ENCODE measurements around the gene PTPN14.
"Not testable (repeated sequence)": the region's sequence is repeated elsewhere in the genome, so short reads cannot be mapped to it uniquely, and the experiment has no call there.

PTPN14 gene

GRCh38 chr1:214541206-214541605 lies 10.2 kb downstream of the PTPN14 start:
- DNase-seq (ENCODE audit: low read depth): no peak

DNA sequence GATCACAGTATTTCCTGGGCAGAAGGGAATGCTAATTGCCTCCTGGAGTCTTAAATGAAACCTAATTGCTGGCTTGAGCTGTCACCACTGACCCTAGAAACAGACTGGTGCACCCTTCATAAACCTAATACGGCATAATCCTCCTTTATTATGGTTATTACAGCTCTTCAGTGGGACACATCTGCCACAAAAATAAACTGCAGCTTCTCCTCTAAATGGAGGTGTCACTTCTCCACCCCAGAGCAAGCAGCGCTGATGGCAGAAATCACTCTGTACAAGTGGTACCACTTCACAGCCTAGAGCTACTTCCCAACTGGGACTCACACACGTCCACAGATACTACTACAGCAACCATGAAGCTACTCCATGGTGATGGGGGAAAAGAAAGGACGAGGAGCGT lies 11.1 kb downstream of the PTPN14 start:
- DNase-seq (ENCODE audit: low read depth): no peak

- no peak for DNase-seq (ENCODE audit: low read depth)
These were observed 12.9 kb downstream of the PTPN14 start for GRCh38 chr1:214538496-214538895.

DNA sequence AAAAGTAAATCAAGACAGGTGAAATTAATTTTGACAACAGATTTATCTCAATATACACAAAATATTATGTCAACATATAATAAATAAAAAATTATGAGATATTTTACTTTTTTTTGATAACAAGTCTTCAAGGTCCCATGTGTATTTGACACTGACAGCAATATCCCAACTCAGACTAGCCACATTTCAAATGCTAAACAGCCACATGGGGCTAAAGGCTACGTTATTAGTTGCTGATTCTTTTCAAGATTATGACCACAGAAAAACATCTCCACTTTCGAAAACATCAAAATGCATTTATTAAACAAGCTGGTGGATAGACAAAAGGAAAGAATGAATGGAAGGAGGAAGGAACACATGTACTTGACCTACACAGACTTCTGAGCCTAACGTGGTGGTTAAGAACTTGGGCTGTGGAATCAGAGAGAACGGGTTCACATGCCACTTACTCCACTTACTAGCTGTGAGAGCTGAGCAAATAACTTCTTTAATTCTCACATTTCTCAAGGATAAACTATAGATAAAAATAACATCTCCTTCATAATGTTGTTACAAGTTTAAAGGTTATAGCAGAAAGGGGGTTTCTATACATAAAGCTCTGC lies 13.4 kb downstream of the PTPN14 start:
- DNase-seq (ENCODE audit: low read depth): no peak

GRCh38 chr1:214537219-214537618 lies 14.2 kb downstream of the PTPN14 start:
- DNase-seq (ENCODE audit: low read depth): no peak

DNA sequence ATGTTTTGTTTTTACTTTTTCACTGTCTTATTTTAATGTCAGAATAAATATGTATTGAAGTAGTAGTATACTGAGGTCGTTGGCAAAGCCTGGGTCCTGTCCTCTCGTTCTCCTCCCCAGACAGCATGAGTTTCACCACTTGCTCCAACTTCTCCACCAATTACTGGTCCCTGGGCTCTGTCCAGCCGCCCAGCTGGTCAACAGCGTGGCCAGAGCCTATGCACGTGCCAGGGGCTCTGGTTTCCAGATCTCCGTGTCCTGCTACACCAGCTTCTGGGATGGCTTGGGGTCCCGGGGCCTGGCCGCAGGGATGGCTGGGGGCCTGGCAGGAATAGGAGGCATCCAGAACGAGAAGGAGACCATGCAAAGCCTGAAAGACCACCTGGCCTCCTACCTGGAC lies 19.3 kb downstream of the PTPN14 start:
- DNase-seq (ENCODE audit: low read depth): no peak

DNA sequence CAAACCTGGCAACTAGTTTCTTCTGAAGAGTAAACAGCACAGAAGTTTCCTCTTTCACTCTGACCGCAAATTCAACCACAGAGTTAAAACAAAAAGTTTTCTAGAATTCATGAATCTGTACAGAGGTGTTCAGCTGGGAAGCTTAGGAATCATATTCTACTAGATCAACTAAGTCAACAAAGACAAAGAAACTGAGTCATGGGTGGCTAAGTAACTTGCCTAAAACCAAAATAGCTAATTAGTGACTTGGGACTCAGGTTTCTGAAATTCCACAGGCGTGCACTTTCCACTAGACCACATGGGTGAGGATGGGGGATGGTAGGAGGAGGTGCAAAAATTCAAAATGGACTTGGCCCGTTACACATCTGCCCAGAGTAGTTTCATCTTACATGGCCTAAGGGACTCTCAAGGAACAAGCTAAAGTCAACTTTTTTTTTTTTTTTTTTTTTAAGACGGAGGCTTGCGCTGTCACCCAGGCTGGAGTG lies 25.8 kb downstream of the PTPN14 start:
- no peak for DNase-seq (ENCODE audit: low read depth)

- no peak for DNase-seq (ENCODE audit: low read depth)
These were observed 26.6 kb downstream of the PTPN14 start for GRCh38 chr1:214524824-214525223.

GRCh38 chr1:214523124-214523824 lies 28.1 kb downstream of the PTPN14 start:
- no peak for DNase-seq (ENCODE audit: low read depth)

GRCh38 chr1:214521458-214521857 lies 29.9 kb downstream of the PTPN14 start:
- DNase-seq (ENCODE audit: low read depth): not testable (repeated sequence)

- no peak for DNase-seq (ENCODE audit: low read depth)
These were observed 30.7 kb downstream of the PTPN14 start for GRCh38 chr1:214520544-214521165.

DNA sequence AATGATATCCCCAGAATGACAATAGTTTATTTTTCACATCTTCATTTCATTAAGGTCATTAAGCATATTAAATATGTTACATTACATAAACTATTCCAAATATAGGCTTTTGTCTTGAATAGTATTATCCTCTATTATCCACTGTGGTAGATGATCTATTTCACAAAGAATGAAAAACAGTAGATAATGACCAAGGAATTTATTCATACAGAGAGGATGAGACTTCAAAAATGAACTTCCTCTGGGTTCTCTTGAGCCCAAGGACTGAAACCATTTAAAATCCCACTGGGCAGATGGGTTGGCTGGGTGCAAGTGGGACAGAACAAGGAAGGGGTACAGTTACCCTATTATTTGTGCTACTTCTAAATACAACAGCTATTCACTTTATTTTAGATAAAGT lies 33.0 kb downstream of the PTPN14 start:
- DNase-seq (ENCODE audit: low read depth): no peak

- no peak for DNase-seq (ENCODE audit: low read depth)
These were observed 34.7 kb downstream of the PTPN14 start for GRCh38 chr1:214516434-214517326.

DNA sequence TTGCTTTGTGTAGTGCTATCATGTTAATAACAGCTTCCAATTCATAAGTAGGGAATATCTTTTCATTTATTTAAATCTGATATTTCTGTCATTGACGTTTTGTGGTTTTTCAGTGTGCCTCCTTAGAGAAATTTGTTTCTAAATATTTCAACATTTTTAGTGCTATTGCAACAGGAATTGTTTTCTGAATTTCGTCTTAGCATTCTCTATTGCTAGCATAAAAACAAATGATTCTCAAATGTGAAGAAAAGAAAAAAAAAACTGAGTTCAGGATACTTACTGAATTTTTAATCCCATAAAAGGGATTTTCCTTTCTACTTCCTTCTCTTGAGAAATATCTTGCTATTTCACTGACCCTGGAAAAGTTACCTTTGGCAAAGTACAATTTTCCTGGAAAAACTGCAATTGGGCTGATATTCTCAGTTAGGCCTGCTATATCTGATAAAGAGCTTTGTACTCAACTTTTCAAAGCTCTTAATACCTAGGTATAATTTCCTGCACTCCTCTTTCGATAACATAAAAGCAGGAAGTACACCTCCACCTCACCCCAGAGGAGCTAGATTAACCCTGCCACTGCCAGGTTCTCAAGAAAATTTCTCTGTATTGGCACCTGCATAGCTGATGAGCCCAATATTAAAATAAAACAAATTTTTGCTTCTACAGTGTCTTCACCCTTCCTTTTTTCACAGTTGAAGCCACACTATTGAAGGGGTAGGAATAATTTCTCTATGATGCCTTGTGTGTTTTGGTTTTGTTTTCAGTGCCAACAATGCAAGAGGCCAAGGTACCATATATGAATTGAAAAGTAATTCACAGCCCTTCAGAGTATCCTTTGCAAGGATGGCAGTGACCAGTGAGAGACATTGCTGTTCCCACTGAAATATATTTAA lies 35.6 kb downstream of the PTPN14 start:
- DNase-seq (ENCODE audit: low read depth): no peak

GRCh38 chr1:214514819-214515383 lies 36.5 kb downstream of the PTPN14 start:
- no peak for DNase-seq (ENCODE audit: low read depth)

DNA sequence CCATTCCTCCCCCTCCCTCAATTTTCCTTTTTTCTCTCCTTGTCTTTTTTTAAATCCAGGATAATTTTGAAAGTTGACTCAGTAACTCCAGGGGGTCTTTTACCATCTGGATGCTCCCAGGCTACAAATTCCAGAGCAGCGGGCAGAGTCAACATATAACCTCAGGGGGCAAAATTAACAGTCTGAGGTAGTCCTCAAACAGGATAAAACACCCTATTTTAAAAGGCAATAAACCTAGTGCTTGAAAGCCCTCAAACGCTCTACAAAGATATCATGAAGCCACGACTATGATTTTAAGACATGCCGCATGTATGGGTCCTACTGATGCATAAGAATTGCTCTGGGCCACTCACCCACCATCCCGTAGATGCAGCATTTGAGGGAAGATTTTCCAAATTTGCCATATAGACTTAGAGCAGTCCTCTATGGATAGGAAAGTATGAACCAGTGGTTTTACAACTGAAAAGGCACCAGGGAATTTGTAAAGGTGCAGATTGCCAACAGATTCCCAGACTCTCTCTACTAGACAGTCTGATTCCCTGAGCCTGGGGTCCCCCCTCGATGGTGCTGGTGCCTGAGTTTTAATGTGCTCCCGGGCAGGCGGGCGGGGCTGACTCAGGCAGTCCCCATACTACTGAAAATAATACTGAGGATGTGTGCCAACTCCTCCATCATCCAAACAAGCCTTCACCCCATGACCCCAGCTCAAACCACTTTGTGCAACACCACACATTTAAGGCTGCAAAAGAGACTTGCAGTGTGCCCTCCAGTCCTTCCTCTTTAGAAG lies 37.2 kb downstream of the PTPN14 start:
- DNase-seq (ENCODE audit: low read depth): no peak

- DNase-seq (ENCODE audit: low read depth): no peak
These were observed 38.0 kb downstream of the PTPN14 start for GRCh38 chr1:214513394-214513793.

DNA sequence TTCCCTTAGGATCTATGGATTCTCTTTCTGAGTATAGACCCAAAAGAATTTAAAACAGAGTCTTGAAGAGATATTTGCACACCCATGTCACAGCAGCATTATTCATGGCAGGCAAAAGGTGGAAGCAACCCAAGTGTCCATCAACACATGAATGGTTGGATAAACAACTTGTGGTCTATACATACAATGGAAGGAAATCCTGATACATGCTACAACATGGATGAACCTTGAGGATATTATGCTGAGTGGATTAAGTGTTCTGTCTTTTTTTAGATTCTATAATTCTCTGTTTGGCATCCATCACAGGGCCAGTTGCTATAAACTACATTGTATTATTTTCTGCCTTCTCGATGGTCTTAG lies 39.8 kb downstream of the PTPN14 start:
- no peak for DNase-seq (ENCODE audit: low read depth)

GRCh38 chr1:214510914-214511638 lies 40.3 kb downstream of the PTPN14 start:
- no peak for DNase-seq (ENCODE audit: low read depth)

DNA sequence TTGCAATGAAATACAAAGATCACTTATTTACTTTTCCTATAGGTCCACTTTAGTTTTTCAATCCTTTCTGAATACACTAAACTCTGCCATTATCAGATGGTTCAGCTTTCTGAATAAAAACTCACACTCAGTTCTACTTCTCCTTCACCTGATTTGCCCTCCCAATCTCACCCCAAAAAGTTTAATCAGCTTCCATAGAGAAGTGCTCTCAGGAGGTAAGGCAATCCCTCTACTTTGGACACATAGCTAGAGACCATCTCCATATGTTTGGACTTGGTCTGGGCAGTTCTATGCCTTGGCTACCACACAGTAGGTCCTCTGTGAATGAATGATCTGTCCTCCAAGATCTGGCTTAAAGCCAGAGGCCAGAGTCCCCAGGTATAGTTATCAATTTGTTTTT lies 40.9 kb downstream of the PTPN14 start:
- DNase-seq (ENCODE audit: low read depth): no peak
